Activated CD8-positive, alpha-beta memory T cell treated with anti-CD3 and anti-CD28 coated beads, Interleukin-2, amount 50 U/mL, for 1 hour (primary cell): ENCODE results near the gene GLUD1.
"Not testable (repeated sequence)": the region's sequence is repeated elsewhere in the genome, so short reads cannot be mapped to it uniquely, and the experiment has no call there.

Experiments used
- DNase-seq: peaks from one replicate; pipeline ENCODE4 v3.0.0-alpha.2; 2020; ENCODE audit errors: extremely low read depth

Gene GLUD1

GRCh38 chr10:87045434-87045938, 49.2 kb downstream of the GLUD1 start:
- DNase-seq = no peak

GRCh38 chr10:87043579-87043978, 51.1 kb downstream of the GLUD1 start:
- not testable (repeated sequence) for DNase-seq

GRCh38 chr10:87038786-87039185, 55.9 kb downstream of the GLUD1 start:
- DNase-seq = no peak

- no peak for DNase-seq
These were observed 56.3 kb downstream of the GLUD1 start for GRCh38 chr10:87038286-87038717.

- no peak for DNase-seq
These were observed 58.0 kb downstream of the GLUD1 start for GRCh38 chr10:87036623-87037022.

- no peak for DNase-seq
These were observed 63.6 kb downstream of the GLUD1 start for GRCh38 chr10:87030912-87031635.

- not testable (repeated sequence) for DNase-seq
These were observed 64.2 kb downstream of the GLUD1 start for GRCh38 chr10:87030419-87030818.

- DNase-seq = not testable (repeated sequence)
These were observed 67.7 kb downstream of the GLUD1 start for GRCh38 chr10:87026747-87027508.

GRCh38 chr10:87025285-87025958, 69.2 kb downstream of the GLUD1 start:
- not testable (repeated sequence) for DNase-seq

- DNase-seq = not testable (repeated sequence)
These were observed 74.6 kb downstream of the GLUD1 start, which contains the start of gene FAM25A for GRCh38 chr10:87020056-87020455. TSS of gene FAM25A (plus strand) at chr10:87020294. CDS start at chr10:87020325, 31 bp downstream.

- not testable (repeated sequence) for DNase-seq
These were observed 75.1 kb downstream of the GLUD1 start for GRCh38 chr10:87019504-87019903.

GRCh38 chr10:87019066-87019465, 75.6 kb downstream of the GLUD1 start:
- DNase-seq = not testable (repeated sequence)

- not testable (repeated sequence) for DNase-seq
These were observed 76.5 kb downstream of the GLUD1 start for GRCh38 chr10:87018127-87018526.

- not testable (repeated sequence) for DNase-seq
These were observed 79.5 kb downstream of the GLUD1 start for GRCh38 chr10:87014986-87015716.

- not testable (repeated sequence) for DNase-seq
These were observed 81.1 kb downstream of the GLUD1 start for GRCh38 chr10:87013528-87013927.

GRCh38 chr10:87009134-87009696, 85.4 kb downstream of the GLUD1 start:
- not testable (repeated sequence) for DNase-seq

- not testable (repeated sequence) for DNase-seq
These were observed 86.3 kb downstream of the GLUD1 start for GRCh38 chr10:87008303-87008702.

- not testable (repeated sequence) for DNase-seq
These were observed 87.0 kb downstream of the GLUD1 start for GRCh38 chr10:87007674-87008073.

- not testable (repeated sequence) for DNase-seq
These were observed 87.5 kb downstream of the GLUD1 start for GRCh38 chr10:87007124-87007523.

- DNase-seq = no peak
These were observed 94.2 kb downstream of the GLUD1 start for GRCh38 chr10:87000491-87000890.
